GM23248 (cell line): ENCODE results near the gene AGER. TPM values are rescaled to one million over a fixed set of nuclear protein-coding genes. Genes with fewer than 3 reads are reported as not detected.

Experiments used
- DNase-seq: peaks from one replicate; pipeline ENCODE4 v3.0.0-alpha.2; 2015
- H2AFZ ChIP-seq: fragments of 200-600 bp; sonication (generic); 2 replicates; pipeline ENCODE4 v1.6.1; 2016; ENCODE audit warnings: antibody characterized with exemption
- H3F3A ChIP-seq: fragments of 200-600 bp; sonication (generic); 2 replicates; pipeline ENCODE4 v1.6.1; 2016; ENCODE audit warnings: mild to moderate bottlenecking, antibody characterized with exemption, mixed run types; ENCODE audit not compliant: insufficient read depth
- H3K27ac ChIP-seq: fragments of 200-600 bp; sonication (generic); 2 replicates; pipeline ENCODE4 v1.5.1; 2016; ENCODE audit warnings: mild to moderate bottlenecking
- H3K27me3 ChIP-seq: fragments of 200-600 bp; sonication (generic); replicated peaks from 2 replicates; pipeline ENCODE4 v1.6.1; 2016; ENCODE audit warnings: mild to moderate bottlenecking; ENCODE audit not compliant: insufficient read depth
- H3K36me3 ChIP-seq: fragments of 200-600 bp; sonication (generic); 2 replicates; pipeline ENCODE4 v1.6.1; 2016; ENCODE audit warnings: low read depth, mild to moderate bottlenecking
- H3K4me1 ChIP-seq: fragments of 200-600 bp; sonication (generic); 2 replicates; pipeline ENCODE4 v1.6.1; 2016; ENCODE audit warnings: mild to moderate bottlenecking; ENCODE audit not compliant: insufficient read depth
- H3K4me2 ChIP-seq: fragments of 200-600 bp; sonication (generic); one replicate; pipeline ENCODE4 v1.6.1; 2016; ENCODE audit warnings: mild to moderate bottlenecking; ENCODE audit not compliant: unreplicated experiment
- H3K4me3 ChIP-seq: fragments of 200-600 bp; sonication (generic); 2 replicates; pipeline ENCODE4 v1.5.1; 2016; ENCODE audit warnings: mild to moderate bottlenecking
- H3K79me2 ChIP-seq: fragments of 200-600 bp; sonication (generic); 2 replicates; pipeline ENCODE4 v1.6.1; 2016; ENCODE audit warnings: mild to moderate bottlenecking; ENCODE audit not compliant: insufficient read depth
- H3K9ac ChIP-seq: fragments of 200-600 bp; sonication (generic); 2 replicates; pipeline ENCODE4 v1.6.1; 2016; ENCODE audit warnings: mild to moderate bottlenecking
- H3K9me2 ChIP-seq: fragments of 200-600 bp; sonication (generic); 2 replicates; pipeline ENCODE4 v1.6.1; 2016; ENCODE audit warnings: mixed run types, mild to moderate bottlenecking, moderate library complexity; ENCODE audit not compliant: insufficient read depth
- H3K9me3 ChIP-seq: fragments of 200-600 bp; sonication (generic); one replicate; pipeline ENCODE4 v1.6.1; 2017; ENCODE audit warnings: low read depth
- H4K20me1 ChIP-seq: fragments of 200-600 bp; sonication (generic); 2 replicates; pipeline ENCODE4 v1.6.0; 2016; ENCODE audit not compliant: insufficient read depth
- EZH2 ChIP-seq: fragments of 200-600 bp; sonication (generic); IDR thresholded peaks from 2 replicates; pipeline ENCODE4 v1.6.1; 2018; ENCODE audit warnings: antibody characterized with exemption, mild to moderate bottlenecking; ENCODE audit not compliant: insufficient read depth, poor library complexity, severe bottlenecking
- EZH2phosphoT487 ChIP-seq: fragments of 200-600 bp; sonication (generic); IDR thresholded peaks from 2 replicates; pipeline ENCODE4 v1.6.1; 2018; ENCODE audit warnings: antibody characterized with exemption, moderate library complexity, mild to moderate bottlenecking, low read depth; ENCODE audit not compliant: insufficient read depth
- WGBS, 2 experiments: methylation state at CpG; one replicate each; pipeline ENCODE4 v1.1.6; 2015 to 2017; ENCODE audit warnings: low lambda C conversion rate in 2 of 2, low coverage in 1 of 2; ENCODE audit errors: missing lambda C conversion rate in 2 of 2; 5-methylcytosine and 5-hydroxymethylcytosine counted together
- in situ Hi-C: fragments of 300-500 bp; cut with MboI; formaldehyde crosslinking; loops from 2 replicates; pipeline ENCODE4 v1.15.0; 2020
- polyA plus RNA-seq: library from polyadenylated mRNA; unstranded; fragments of >200 nt; fragmentation: Nextera tagmentation; extraction: Ambion mirVana; gene quantifications from 2 replicates; pipeline ENCODE4 v1.2.1, GENCODE V29; 2016
- total RNA-seq: library from RNA; depleted of rRNA; stranded (reverse); fragments of >200 nt; shearing (Covaris generic); gene quantifications from 2 replicates; pipeline ENCODE4 v1.2.3, GENCODE V29; 2014

The AGER gene
- total and polyA plus RNA-seq, 2 experiments from 2014 or later = 0.22 to 1.4 TPM

DNA sequence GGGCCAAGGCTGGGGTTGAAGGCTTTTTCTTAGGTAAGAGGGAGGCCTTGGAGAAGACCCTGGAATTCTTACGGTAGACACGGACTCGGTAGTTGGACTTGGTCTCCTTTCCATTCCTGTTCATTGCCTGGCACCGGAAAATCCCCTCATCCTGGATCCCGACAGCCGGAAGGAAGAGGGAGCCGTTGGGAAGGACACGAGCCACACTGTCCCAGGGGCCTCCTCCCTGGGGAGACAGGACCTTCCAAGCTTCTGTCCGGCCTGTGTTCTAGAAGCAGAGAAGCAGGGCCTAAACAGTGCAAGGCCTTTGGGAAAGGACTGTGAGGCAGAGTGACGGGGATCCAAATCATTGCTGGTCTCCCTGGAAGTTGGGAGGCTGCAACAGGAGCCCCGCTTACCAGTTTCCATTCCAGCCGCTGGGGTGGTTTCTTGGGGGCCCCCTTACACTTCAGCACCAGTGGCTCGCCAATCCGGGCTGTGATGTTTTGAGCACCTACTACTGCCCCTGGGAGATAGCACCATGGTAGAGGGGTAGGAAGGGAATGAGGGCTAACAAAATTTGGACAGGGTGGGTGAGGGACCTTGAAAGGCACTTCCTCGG lies 470 bp downstream of the AGER start:
- WGBS, 2 experiments = 81 to 83% methylated on average over 15 of the region's 15 CpGs
- Histone ChIP-seq H3K9me3 (no peaks in the 10 kb centered on the region), H2AFZ (no peak overlapping the region), H3K36me3 (peaks cover 5% of the 10 kb centered on the region; the same call in 1 of the 2 replicates), H4K20me1 (no peaks in the 10 kb centered on the region), H3K9ac (no peak overlapping the region), H3K27me3 (no peaks in the 10 kb centered on the region), H3K4me2 (no peak overlapping the region), H3K9me2 (no peaks in the 10 kb centered on the region), H3K27ac (no peak overlapping the region), H3K4me1 (peaks cover 6% of the 10 kb centered on the region; the same call in 1 of the 2 replicates), H3F3A (peaks cover 20% of the 10 kb centered on the region; the same call in 1 of the 2 replicates), H3K4me3 (no peak overlapping the region), H3K79me2 (peaks cover 42% of the 10 kb centered on the region)
- TF ChIP-seq EZH2 (no peak), EZH2phosphoT487 (no peak)
- in situ Hi-C loops = no loop called here
- no peak for DNase-seq

DNA sequence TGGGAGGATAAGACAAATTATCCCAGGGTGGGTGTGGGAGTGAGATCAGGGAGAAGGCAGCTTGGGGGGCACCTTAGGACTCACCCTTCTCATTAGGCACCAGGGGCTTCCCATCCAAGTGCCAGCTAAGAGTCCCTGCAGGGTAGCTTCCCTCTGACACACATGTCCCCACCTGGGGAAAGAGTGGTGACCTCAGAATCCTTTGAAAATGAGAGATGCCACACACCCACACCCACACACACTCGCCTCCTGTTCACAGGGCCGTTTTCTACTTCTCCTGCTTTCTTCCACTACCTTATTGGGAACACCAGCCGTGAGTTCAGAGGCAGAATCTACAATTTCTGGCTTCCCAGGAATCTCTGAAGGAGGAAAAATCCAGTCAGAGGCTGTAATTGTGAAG lies 1.0 kb downstream of the AGER start:
- H3K9me3 ChIP-seq = no peaks in the 10 kb centered on the region
- no peak overlapping the region for H3K4me3 ChIP-seq
- DNase-seq = no peak
- H3K4me2 ChIP-seq = no peak overlapping the region
- peaks cover 20% of the 10 kb centered on the region; the same call in 1 of the 2 replicates for H3F3A ChIP-seq
- TF ChIP-seq EZH2phosphoT487 = no peak
- TF ChIP-seq EZH2 = no peak
- no peak overlapping the region for H3K9ac ChIP-seq
- 88 to 91% methylated on average over 3 of the region's 3 CpGs for WGBS, 2 experiments
- H3K36me3 ChIP-seq = peaks cover 5% of the 10 kb centered on the region; the same call in 1 of the 2 replicates
- H3K27me3 ChIP-seq = no peaks in the 10 kb centered on the region
- H3K4me1 ChIP-seq = peaks cover 6% of the 10 kb centered on the region; the same call in 1 of the 2 replicates
- no peaks in the 10 kb centered on the region for H4K20me1 ChIP-seq
- H3K79me2 ChIP-seq = peaks cover 37% of the 10 kb centered on the region
- H3K9me2 ChIP-seq = no peaks in the 10 kb centered on the region
- no peak overlapping the region for H3K27ac ChIP-seq
- no peak overlapping the region for H2AFZ ChIP-seq
- in situ Hi-C loops = no loop called here

DNA sequence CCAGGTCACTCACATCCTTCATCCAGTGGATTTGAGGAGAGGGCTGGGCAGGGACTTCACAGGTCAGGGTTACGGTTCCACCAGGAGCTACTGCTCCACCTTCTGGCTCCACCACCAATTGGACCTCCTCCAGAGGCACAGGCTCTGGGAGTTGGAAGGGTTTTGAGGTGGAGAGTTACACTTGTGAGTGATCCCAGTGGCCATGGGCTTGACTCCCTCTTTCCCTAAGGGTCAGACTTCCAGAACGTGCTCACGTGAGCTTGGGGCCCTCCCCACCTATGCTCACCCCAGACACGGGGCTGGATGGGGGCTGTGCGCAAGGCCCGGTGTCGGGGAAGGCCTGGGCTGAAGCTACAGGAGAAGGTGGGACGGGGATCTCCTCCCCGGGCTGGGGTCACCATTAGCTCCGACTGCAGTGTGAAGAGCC lies 1.5 kb downstream of the AGER start:
- Histone ChIP-seq H3K9me2 (no peaks in the 10 kb centered on the region), H2AFZ (no peak overlapping the region), H3K36me3 (peaks cover 5% of the 10 kb centered on the region; the same call in 1 of the 2 replicates), H4K20me1 (no peaks in the 10 kb centered on the region), H3K4me3 (no peak overlapping the region), H3K79me2 (peaks cover 33% of the 10 kb centered on the region), H3K9ac (no peak overlapping the region), H3K4me1 (peaks cover 6% of the 10 kb centered on the region; the same call in 1 of the 2 replicates), H3K9me3 (no peaks in the 10 kb centered on the region), H3F3A (peaks cover 16% of the 10 kb centered on the region; the same call in 1 of the 2 replicates), H3K27ac (no peak overlapping the region), H3K27me3 (no peaks in the 10 kb centered on the region), H3K4me2 (no peak overlapping the region)
- TF ChIP-seq EZH2 (no peak), EZH2phosphoT487 (no peak)
- no peak for DNase-seq
- in situ Hi-C loops = no loop called here
- 87 to 91% methylated on average over 9 to 10 of the region's 10 CpGs for WGBS, 2 experiments

DNA sequence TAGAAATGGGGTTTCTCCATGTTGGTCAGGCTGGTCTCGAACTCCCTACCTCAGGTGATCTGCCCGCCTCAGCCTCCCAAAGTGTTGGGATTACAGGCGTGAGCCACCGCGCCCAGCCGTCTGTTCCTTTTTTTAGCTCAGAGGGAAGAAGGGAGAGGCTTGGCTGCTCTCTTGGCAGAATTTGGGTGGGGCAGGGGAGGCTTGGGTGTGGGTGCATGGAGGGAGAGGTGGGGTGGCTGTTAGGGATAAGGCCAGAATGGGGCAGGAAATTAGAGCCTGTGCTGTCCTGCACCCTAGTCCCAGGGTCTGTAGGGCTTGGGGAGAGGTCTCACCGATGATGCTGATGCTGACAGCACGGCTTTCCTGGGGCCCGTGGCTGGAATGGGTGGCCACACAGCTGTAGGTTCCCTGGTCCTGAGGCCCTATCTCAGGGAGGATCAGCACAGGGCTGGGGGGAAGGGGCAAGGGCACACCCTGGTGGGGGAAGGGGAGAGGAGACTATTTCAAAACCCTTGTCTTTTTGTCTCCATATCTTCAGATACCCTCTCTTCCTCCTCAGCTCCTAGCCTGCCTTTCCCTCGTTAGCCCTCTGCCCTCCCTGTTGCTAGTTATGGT lies 2.0 kb downstream of the AGER start:
- DNase-seq = no peak
- H3F3A ChIP-seq = peaks cover 14% of the 10 kb centered on the region
- in situ Hi-C loops = no loop called here
- 59 to 64% methylated on average over 10 of the region's 10 CpGs for WGBS, 2 experiments
- no peaks in the 10 kb centered on the region for H4K20me1 ChIP-seq
- TF ChIP-seq EZH2phosphoT487 (no peak), EZH2 (no peak)
- H3K9ac ChIP-seq = no peak overlapping the region
- peaks cover 27% of the 10 kb centered on the region for H3K79me2 ChIP-seq
- H3K9me2 ChIP-seq = no peaks in the 10 kb centered on the region
- no peak overlapping the region for H2AFZ ChIP-seq
- H3K36me3 ChIP-seq = peaks cover 2% of the 10 kb centered on the region; the same call in 1 of the 2 replicates
- H3K4me2 ChIP-seq = no peak overlapping the region
- peaks cover 6% of the 10 kb centered on the region; the same call in 1 of the 2 replicates for H3K4me1 ChIP-seq
- H3K4me3 ChIP-seq = no peak overlapping the region
- H3K9me3 ChIP-seq = no peaks in the 10 kb centered on the region
- H3K27ac ChIP-seq = no peak overlapping the region
- no peaks in the 10 kb centered on the region for H3K27me3 ChIP-seq
